WERI-Rb-1 (cell line): ENCODE results near the gene WIPF3.

Source experiments
- DNase-seq: peaks from one replicate; pipeline ENCODE4 v3.0.0-alpha.2; 2020
- H3K27ac ChIP-seq: fragments of 250-450 bp; sonication (Bioruptor Pico); 2 replicates; pipeline ENCODE4 v1.5.1; 2020; ENCODE audit warnings: mild to moderate bottlenecking, moderate library complexity
- H3K27me3 ChIP-seq: fragments of 250-450 bp; sonication (Bioruptor Pico); 2 replicates; pipeline ENCODE4 v1.5.1; 2021; ENCODE audit warnings: mild to moderate bottlenecking, low read depth, moderate library complexity; ENCODE audit not compliant: insufficient read depth, severe bottlenecking
- H3K36me3 ChIP-seq: fragments of 250-450 bp; sonication (Bioruptor Pico); 2 replicates; pipeline ENCODE4 v1.5.1; 2020; ENCODE audit warnings: mild to moderate bottlenecking, moderate library complexity
- H3K4me3 ChIP-seq: 2 replicates; pipeline ENCODE4 v1.5.1; 2011; ENCODE audit warnings: low read depth, mild to moderate bottlenecking, control low read depth, low read length
- H3K9me3 ChIP-seq: fragments of 250-450 bp; sonication (Bioruptor Pico); 2 replicates; pipeline ENCODE4 v1.5.1; 2021; ENCODE audit warnings: mild to moderate bottlenecking, moderate library complexity; ENCODE audit not compliant: severe bottlenecking
- CTCF ChIP-seq: IDR thresholded peaks from 2 replicates; pipeline ENCODE4 v1.5.1; 2011; ENCODE audit warnings: low read depth, mild to moderate bottlenecking, control low read depth, inconsistent platforms, low read length

Gene WIPF3

GRCh38 chr7:29810297-29810696 lies 4.0 kb downstream of the WIPF3 start:
- peaks cover 26% of the 10 kb centered on the region for H3K27me3 ChIP-seq
- no peaks in the 10 kb centered on the region for H3K36me3 ChIP-seq
- no peaks in the 10 kb centered on the region for H3K9me3 ChIP-seq
- no peak overlapping the region for H3K4me3 ChIP-seq
- DNase-seq: no peak
- no peak overlapping the region for H3K27ac ChIP-seq
- no peak for TF ChIP-seq CTCF

- Histone ChIP-seq H3K4me3 (no peak overlapping the region), H3K27me3 (peaks cover 22% of the 10 kb centered on the region), H3K9me3 (no peaks in the 10 kb centered on the region), H3K27ac (no peak overlapping the region), H3K36me3 (no peaks in the 10 kb centered on the region)
- TF ChIP-seq CTCF: no peak
- DNase-seq: no peak
These were observed 4.6 kb downstream of the WIPF3 start for GRCh38 chr7:29810813-29811482.

DNA sequence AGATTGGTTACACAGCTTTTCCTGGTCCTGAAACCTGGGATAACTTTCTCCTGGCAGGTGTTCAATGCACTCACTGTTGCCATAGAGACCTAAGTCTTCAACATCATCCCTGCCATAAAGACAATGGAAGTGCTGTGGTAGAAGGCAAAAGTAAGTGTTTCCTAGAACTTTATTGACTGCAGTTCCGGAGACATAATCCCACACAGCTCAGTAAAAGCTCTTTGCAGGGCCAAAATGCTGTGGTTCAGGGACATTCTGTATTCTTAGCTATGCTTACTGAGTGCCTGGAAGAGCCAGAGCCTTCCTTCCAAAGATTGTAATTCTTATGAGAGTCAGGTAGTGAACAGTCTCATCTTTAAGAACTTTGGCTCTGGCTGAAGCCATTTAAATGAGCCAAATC lies 5.3 kb downstream of the WIPF3 start:
- Histone ChIP-seq H3K4me3 (no peak overlapping the region), H3K27ac (no peak overlapping the region), H3K36me3 (no peaks in the 10 kb centered on the region), H3K9me3 (no peaks in the 10 kb centered on the region), H3K27me3 (peaks cover 20% of the 10 kb centered on the region)
- no peak for TF ChIP-seq CTCF
- no peak for DNase-seq

DNA sequence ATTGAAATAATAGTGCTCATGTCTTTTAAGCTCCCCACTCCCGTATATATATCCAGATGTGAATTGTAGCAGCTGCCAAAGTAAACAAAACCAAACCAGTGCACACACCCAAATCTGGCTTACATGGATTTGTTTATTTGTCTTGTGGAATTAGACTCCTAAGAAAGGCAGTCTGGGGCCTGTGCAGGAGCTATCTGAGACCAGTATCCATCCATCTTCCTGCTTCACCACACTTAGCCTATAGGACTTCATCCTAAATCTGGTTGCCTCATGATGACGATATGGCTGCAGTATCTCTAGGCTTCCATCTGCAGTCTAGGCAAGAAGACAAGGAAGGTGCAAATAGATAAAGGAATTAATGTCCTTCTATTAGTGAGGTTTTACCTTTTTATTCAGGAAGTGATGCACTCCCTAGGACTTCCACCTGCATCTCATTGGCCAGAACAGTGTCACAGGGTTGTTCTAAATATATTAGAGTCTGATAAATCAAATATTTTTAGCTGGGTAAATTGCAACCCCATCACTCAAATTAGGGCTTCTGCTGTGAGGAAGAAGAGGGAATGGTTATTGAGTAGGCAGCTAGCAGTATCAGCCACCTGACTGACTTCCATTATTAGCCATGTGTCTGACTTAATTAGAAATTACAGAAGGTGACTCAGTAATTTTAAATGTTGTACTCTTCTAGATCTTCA lies 6.0 kb downstream of the WIPF3 start:
- TF ChIP-seq CTCF: no peak
- Histone ChIP-seq H3K36me3 (no peaks in the 10 kb centered on the region), H3K27ac (no peak overlapping the region), H3K27me3 (peaks cover 13% of the 10 kb centered on the region), H3K9me3 (no peaks in the 10 kb centered on the region), H3K4me3 (no peak overlapping the region)
- no peak for DNase-seq

DNA sequence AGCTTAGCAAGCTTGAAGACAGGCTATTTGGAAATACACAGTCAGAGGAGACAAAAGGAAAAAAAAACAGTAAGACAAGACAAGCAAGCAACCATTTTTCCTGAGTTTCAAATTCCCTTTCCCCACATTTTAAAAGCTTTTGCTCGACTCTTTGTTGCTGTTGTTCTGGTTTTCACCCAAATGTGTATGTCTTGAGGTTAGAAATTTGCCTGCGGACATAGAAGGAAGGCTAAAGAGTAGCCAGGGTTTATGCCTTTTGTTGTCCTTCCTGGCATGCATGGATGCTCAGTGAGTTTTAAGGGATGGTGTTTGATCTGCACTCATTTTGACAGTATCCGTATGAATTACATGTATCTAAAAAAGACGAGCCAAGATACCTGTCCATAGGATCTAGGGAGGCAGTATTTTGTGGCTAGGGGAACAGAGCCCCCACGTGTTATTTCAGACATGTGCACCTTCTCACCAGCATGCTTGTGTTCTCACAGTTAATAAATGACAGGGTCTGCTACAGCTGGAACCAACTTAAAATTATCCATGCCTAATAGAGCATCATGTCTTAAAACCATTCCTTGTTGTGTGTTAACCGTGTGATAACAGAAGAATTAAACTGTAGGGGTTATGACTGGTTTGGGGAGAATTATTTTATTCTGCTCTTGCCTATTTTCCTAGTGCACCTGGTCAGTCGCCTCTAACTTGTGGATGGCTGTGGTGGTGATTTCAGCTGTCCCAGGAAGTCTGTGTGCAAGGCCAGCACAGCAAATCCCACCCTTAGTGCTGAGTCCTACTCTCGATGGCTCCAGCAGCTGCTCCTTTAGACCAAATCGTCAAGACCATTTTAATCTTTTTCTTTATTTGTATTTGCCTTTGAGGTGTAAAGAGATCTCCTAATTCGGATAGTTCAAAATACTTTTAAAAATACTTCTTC lies 9.1 kb downstream of the WIPF3 start:
- no peaks in the 10 kb centered on the region for H3K9me3 ChIP-seq
- H3K27ac ChIP-seq: no peak overlapping the region
- no peaks in the 10 kb centered on the region for H3K27me3 ChIP-seq
- DNase-seq: no peak
- H3K4me3 ChIP-seq: no peak overlapping the region
- no peaks in the 10 kb centered on the region for H3K36me3 ChIP-seq
- TF ChIP-seq CTCF: no peak
